GM12892 (cell line): ENCODE data around the gene C1orf105.

Experiments used
- POLR2A ChIP-seq: IDR thresholded peaks from 2 replicates; pipeline ENCODE4 v1.6.1; 2011; ENCODE audit warnings: low read depth, low read length, control low read depth
- POLR2AphosphoS5 ChIP-seq: IDR thresholded peaks from 2 replicates; pipeline ENCODE4 v1.6.1; 2011; ENCODE audit warnings: low read depth, low read length, control low read depth
- TAF1 ChIP-seq: IDR thresholded peaks from 2 replicates; pipeline ENCODE4 v1.6.1; 2011; ENCODE audit warnings: low read depth, mild to moderate bottlenecking, control low read depth, low read length, borderline replicate concordance

GRCh38 chr1:172373864-172374263 is 46.6 kb upstream of the C1orf105 start:
- no peak for TF ChIP-seq POLR2AphosphoS5
- TF ChIP-seq POLR2A: no peak
- no peak for TF ChIP-seq TAF1
